ENCODE measurements around the gene FTH1. TPM values are rescaled to one million over a fixed set of nuclear protein-coding genes. Genes with fewer than 3 reads are reported as not detected.
"Not testable (repeated sequence)": the region's sequence is repeated elsewhere in the genome, so short reads cannot be mapped to it uniquely, and the experiment has no call there.

Gene FTH1
- total RNA-seq, 2 donors from 2014 or later = 5,286 to 5,395 TPM

DNA sequence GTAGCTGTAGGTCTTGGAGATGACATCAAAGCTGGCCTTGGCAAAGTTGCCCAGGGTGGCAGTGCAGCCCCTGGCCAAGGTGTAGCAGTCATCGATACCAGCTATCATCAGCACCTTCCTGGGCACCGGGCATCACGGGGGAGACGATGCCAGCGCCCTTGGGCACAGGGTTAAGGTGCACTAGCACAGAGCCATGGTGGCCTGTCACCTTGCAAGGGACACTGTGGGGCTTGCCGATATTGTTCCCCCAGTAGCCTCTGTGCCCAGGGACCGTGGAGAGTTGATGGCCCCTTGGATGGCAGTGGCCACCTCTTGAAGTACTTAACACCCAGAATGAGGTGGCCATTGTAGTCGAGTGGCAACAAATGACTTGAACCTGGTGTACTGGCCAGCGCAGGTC is 44.4 kb upstream of the FTH1 start:
- no peaks in the 10 kb centered on the region for H3K27me3 ChIP-seq
- intact Hi-C loops (cut with DNase I) = no loop called here
- H3K4me3 ChIP-seq = no peak overlapping the region
- no peak overlapping the region for H3K27ac ChIP-seq
- H3K36me3 ChIP-seq = no peaks in the 10 kb centered on the region
- DNase-seq = no peak
- no peak overlapping the region for H3K9ac ChIP-seq (ENCODE audit: low read depth in 2 of 2, low read length in 2 of 2)
- TF ChIP-seq, protein P1, sequence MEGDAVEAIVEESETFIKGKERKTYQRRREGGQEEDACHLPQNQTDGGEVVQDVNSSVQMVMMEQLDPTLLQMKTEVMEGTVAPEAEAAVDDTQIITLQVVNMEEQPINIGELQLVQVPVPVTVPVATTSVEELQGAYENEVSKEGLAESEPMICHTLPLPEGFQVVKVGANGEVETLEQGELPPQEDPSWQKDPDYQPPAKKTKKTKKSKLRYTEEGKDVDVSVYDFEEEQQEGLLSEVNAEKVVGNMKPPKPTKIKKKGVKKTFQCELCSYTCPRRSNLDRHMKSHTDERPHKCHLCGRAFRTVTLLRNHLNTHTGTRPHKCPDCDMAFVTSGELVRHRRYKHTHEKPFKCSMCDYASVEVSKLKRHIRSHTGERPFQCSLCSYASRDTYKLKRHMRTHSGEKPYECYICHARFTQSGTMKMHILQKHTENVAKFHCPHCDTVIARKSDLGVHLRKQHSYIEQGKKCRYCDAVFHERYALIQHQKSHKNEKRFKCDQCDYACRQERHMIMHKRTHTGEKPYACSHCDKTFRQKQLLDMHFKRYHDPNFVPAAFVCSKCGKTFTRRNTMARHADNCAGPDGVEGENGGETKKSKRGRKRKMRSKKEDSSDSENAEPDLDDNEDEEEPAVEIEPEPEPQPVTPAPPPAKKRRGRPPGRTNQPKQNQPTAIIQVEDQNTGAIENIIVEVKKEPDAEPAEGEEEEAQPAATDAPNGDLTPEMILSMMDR (IDR thresholded peaks at IDR 0.05) = no peak
- no peaks in the 10 kb centered on the region for H3K9me3 ChIP-seq
- no peaks in the 10 kb centered on the region for H3K4me1 ChIP-seq

DNA sequence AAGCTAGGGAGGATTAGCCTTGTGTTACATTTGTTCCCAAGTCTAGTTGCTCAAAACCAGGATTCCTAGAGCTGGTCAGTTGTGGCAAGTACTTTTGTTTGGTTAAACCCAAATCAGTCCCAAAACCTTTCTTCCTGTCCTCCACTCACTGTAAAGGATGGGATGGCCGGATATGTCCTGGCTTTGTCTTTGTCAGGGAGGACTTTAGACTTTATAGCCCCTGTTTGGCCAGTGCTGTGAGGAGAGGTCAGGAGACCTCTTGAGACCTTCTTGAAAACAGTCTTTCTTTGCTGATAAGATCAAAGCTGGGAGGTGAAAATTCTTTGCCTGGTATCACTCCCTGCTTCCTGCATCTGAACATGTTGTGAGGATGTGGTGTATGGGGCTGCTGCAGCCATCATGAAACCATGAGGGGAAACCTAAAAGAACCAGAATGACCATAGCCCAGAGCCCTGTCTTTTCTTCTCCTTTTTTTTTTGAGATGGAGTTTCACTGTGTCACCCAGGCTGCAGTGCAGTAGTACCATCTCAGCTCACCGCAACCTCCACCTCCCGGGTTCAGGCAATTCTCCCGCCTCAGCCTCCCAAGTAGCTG is 43.6 kb upstream of the FTH1 start:
- Histone ChIP-seq H3K9me3 (no peaks in the 10 kb centered on the region), H3K9ac (ENCODE audit: low read depth in 2 of 2, low read length in 2 of 2) (no peak overlapping the region), H3K27me3 (no peaks in the 10 kb centered on the region), H3K36me3 (no peaks in the 10 kb centered on the region), H3K4me1 (no peaks in the 10 kb centered on the region), H3K4me3 (no peak overlapping the region), H3K27ac (no peak overlapping the region)
- intact Hi-C loops (cut with DNase I) = no loop called here
- DNase-seq = no peak
- TF ChIP-seq, protein P1 (IDR thresholded peaks at IDR 0.05) = no peak

DNA sequence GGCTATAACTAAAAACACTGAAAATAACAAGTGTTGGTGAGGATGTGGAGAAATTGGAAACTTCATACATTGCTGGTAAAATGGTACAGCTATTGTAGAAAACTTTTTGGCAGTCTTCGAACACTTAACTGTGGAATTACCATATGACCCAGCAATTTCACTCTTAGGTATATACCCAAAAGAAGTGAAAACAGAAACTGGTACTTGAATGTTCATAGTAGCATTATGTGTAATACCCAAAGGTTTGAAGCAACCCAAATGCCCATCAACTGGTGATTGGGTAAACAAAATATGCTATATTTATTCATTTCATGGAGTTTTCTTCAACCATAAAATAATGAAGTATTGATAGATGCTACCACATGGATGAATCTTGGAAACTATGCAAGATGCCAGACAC is 40.8 kb upstream of the FTH1 start:
- no peak for DNase-seq
- H3K4me3 ChIP-seq = no peak overlapping the region
- H3K9ac ChIP-seq (ENCODE audit: low read depth in 2 of 2, low read length in 2 of 2) = no peak overlapping the region
- H3K27ac ChIP-seq = no peak overlapping the region
- no peaks in the 10 kb centered on the region for H3K9me3 ChIP-seq
- TF ChIP-seq, protein P1 (IDR thresholded peaks at IDR 0.05) = no peak
- intact Hi-C loops (cut with DNase I) = no loop called here
- no peaks in the 10 kb centered on the region for H3K36me3 ChIP-seq
- H3K27me3 ChIP-seq = no peaks in the 10 kb centered on the region
- no peaks in the 10 kb centered on the region for H3K4me1 ChIP-seq

DNA sequence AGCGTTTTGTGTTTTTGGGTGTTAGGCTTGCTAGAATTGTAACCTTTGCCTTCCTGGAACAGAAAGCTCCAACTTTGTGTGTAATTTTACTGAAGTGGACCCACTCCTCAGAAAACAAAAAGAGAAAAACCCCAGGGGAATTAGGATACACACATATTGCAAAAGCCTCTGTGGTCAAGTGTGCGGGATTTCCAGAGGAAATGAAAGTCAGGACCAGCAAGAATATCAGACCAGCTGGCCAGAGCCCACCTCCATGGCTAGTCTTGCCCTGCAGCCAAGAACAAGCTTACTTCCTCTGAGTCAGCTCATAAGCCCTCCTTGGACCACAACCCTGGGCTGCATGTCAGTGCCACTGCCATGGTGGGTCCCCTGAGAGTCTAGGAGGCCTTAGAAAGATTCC is 37.0 kb upstream of the FTH1 start:
- TF ChIP-seq, protein P1 (IDR thresholded peaks at IDR 0.05) = no peak
- no peak for DNase-seq

DNA sequence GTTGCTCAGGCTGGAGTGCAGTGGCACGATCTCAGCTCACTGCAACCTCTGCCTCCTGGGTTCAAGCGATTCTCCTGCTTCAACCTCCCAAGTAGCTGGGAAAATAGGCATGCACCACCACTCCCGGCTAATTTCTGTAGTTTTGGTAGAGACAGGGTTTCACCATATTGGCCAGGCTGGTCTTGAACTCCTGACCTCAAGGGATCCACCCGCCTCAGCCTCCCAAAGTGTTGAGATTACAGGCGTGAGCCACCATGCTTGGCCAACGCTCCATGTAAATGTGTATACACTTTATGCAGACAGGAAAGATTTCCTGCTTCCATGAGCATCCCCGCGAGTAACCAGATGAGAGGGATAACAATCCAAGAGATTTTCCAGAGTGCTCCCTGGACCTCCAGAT is 34.8 kb upstream of the FTH1 start:
- H3K4me1 ChIP-seq = not testable (repeated sequence)

More for the DNA sequence above, 37.0 kb upstream of the FTH1 start:
- intact Hi-C loops (cut with DNase I) = no loop called here
- no peaks in the 10 kb centered on the region for H3K9me3 ChIP-seq
- no peaks in the 10 kb centered on the region for H3K27me3 ChIP-seq
- no peak overlapping the region for H3K4me3 ChIP-seq
- peaks cover 5% of the 10 kb centered on the region for H3K4me1 ChIP-seq
- no peak overlapping the region for H3K9ac ChIP-seq (ENCODE audit: low read depth in 2 of 2, low read length in 2 of 2)
- H3K27ac ChIP-seq = no peak overlapping the region
- no peaks in the 10 kb centered on the region for H3K36me3 ChIP-seq

DNA sequence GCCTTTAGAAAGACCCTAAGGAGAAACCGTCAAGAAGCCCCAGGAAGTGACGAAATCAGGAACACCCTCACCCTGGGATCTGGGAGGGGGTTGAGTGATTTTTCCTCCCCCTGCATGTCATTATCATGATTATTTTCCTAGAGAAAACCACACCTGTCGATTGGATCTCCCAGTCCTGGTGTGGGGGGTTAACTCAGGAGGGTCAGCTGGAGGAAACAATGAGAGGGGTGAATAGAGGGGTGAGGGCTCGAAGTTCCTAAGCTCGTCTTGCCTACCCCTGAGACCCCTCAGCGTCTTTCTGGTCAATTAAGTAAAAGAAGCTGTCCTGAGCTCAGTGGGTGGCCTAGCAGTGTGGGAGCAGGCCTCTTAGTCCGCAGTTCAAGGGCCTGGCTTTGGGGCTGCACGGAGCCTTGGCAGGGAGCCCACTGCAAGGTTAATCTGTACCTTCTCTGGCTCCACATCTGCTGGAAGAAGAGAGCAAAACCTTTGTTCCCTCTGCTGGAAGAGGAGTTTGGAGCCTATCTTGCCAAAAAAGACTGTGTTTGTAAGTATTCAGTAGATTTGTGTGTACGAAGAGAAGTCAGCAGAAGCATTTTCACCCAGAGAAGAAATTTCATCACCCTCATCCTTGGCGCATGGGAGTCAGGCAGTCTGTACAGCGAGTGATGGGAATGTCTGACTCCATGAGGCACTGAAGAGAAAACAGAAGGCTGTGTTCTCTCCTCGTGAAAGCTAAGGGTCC is 34.2 kb upstream of the FTH1 start:
- DNase-seq = peak; percentile 84
- Histone ChIP-seq H3K9me3 (no peaks in the 10 kb centered on the region), H3K9ac (ENCODE audit: low read depth in 2 of 2, low read length in 2 of 2) (peak overlapping the region; percentile 43 to 54), H3K4me3 (no peak overlapping the region), H3K27me3 (no peaks in the 10 kb centered on the region), H3K4me1 (peaks cover 5% of the 10 kb centered on the region), H3K27ac (peak overlapping the region; percentile 42), H3K36me3 (no peaks in the 10 kb centered on the region)
- intact Hi-C loops (cut with DNase I) = no loop called here
- TF ChIP-seq, protein P1 (IDR thresholded peaks at IDR 0.05) = no peak

More for the DNA sequence above, 34.8 kb upstream of the FTH1 start:
- H3K4me3 ChIP-seq; H3K9me3 ChIP-seq; intact Hi-C loops (cut with DNase I); DNase-seq; H3K36me3 ChIP-seq; H3K9ac ChIP-seq (ENCODE audit: low read depth in 2 of 2, low read length in 2 of 2); H3K27me3 ChIP-seq: not testable (repeated sequence)
- H3K27ac ChIP-seq = peak overlapping the region; percentile 42

All from colonic mucosa (tissue), 4 donors.